Measurements from ENCODE around the gene ZMPSTE24. TPM values are rescaled to one million over a fixed set of nuclear protein-coding genes. Genes with fewer than 3 reads are reported as not detected.

Gene ZMPSTE24
- total and polyA plus RNA-seq, 10 of the 15 experiments (the other 5 are each of a cell fraction or from before 2014, with no cell fraction given): 21.5 to 84.4 (median 43.6) TPM

DNA sequence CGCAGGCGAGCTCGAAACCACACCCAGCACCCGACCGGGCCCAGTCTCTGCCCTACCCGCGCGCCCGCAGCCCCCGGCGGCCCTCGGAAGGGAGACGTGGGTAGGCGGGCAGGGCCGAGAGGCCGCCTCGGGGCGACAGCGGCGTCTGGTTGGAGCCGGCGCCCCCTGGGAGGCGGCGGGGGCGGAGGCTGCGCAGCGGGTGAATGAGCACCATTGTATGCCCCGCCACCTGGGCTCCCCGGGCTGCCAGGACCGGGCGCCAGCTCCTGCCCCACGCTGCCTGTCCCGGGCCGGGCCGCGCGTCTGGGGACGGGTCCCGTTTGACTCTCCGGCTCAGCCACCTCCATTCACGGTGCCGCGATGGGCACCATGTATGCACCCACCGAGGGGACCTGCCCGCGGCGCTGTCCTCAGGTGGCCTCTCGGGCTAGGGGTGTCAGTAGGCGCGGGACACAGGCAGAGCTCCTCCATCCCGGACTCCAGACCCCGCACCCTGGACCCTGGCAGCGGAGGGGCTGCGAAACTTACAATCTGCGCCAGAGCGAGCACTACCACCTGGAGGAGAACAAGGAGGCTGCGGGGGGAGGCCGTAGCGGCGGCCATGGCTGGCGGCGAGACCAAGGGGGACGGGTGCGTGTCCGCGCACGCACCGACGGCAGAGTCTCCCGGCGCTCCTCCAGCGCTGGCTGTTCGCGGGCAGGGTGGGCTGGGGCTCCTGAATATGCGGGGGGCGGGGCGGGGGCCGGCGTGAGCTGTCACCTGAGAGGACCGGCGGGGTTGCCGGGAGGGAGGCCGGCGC, 58.8 kb downstream of the ZMPSTE24 start, which contains the start of gene COL9A2 (continued):
- TF ChIP-seq, protein P1, sequence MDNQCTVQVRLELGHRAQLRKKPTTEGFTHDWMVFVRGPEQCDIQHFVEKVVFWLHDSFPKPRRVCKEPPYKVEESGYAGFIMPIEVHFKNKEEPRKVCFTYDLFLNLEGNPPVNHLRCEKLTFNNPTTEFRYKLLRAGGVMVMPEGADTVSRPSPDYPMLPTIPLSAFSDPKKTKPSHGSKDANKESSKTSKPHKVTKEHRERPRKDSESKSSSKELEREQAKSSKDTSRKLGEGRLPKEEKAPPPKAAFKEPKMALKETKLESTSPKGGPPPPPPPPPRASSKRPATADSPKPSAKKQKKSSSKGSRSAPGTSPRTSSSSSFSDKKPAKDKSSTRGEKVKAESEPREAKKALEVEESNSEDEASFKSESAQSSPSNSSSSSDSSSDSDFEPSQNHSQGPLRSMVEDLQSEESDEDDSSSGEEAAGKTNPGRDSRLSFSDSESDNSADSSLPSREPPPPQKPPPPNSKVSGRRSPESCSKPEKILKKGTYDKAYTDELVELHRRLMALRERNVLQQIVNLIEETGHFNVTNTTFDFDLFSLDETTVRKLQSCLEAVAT (IDR thresholded peaks at IDR 0.05): no peak
- no peak for TF ChIP-seq RAD21 (IDR thresholded peaks at IDR 0.05; ENCODE audit: insufficient read depth, low read depth, low read length)
- TF ChIP-seq, protein P2, sequence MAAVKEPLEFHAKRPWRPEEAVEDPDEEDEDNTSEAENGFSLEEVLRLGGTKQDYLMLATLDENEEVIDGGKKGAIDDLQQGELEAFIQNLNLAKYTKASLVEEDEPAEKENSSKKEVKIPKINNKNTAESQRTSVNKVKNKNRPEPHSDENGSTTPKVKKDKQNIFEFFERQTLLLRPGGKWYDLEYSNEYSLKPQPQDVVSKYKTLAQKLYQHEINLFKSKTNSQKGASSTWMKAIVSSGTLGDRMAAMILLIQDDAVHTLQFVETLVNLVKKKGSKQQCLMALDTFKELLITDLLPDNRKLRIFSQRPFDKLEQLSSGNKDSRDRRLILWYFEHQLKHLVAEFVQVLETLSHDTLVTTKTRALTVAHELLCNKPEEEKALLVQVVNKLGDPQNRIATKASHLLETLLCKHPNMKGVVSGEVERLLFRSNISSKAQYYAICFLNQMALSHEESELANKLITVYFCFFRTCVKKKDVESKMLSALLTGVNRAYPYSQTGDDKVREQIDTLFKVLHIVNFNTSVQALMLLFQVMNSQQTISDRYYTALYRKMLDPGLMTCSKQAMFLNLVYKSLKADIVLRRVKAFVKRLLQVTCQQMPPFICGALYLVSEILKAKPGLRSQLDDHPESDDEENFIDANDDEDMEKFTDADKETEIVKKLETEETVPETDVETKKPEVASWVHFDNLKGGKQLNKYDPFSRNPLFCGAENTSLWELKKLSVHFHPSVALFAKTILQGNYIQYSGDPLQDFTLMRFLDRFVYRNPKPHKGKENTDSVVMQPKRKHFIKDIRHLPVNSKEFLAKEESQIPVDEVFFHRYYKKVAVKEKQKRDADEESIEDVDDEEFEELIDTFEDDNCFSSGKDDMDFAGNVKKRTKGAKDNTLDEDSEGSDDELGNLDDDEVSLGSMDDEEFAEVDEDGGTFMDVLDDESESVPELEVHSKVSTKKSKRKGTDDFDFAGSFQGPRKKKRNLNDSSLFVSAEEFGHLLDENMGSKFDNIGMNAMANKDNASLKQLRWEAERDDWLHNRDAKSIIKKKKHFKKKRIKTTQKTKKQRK (IDR thresholded peaks at IDR 0.05; ENCODE audit: low read depth, low read length): no peak

DNA sequence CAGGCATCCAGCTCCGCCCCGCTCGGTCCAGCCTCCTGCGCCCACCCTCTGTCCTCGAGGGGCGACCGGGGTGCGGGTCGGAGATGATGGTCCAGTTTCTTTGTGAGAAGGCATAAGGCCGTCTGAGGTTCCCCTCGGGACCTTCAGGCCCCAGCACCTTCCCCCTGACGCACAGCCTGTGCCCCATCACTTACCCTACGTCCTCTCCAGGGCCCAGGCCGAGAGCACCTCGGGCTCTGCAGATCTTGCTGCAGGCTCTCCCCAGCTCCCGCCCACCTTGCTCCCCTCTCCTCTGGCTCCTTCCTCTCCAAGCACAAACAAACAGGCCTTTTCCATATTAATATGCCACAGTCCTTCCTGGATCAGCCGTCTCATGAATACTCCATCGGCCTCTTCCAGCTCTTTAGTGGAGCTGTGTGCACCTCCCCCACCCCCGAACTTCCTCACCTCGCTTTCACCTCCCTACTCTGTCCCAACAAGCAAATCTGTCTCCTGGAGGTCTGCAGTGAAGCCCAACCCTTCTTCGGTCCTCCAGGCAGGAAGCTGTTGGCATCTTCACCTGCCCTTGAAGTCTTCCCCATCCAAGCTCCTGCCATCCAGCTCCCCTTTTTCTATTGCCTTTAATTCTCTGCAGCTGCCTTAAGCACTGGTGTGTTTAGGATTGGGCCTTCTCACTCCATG, 59.5 kb downstream of the ZMPSTE24 start:
- no peak overlapping the region for H2AFZ ChIP-seq (ENCODE audit: control insufficient read depth, low read depth, low read length)
- DNase-seq (ENCODE audit: low read depth, low spot score) (no peak), ATAC-seq (no peak), FAIRE-seq (no peak)
- peaks cover 33% of the 10 kb centered on the region for H3K4me1 ChIP-seq (ENCODE audit: control insufficient read depth, insufficient read depth, low read length)
- H4K20me1 ChIP-seq (ENCODE audit: control insufficient read depth, insufficient read depth): no peaks in the 10 kb centered on the region
- no peak overlapping the region for H3K9ac ChIP-seq (ENCODE audit: control insufficient read depth, insufficient read depth, low read length)
- intact Hi-C loops (cut with micrococcal nuclease; ENCODE audit: unreplicated experiment) (no loop called here), in situ Hi-C loops (cut with MboI) (no loop called here)
- RAD21 ChIA-PET (ENCODE audit: unreplicated experiment): interaction anchor here (1.0 to 6.0 kb wide), 4 partner anchors 20 to 165 kb away, joined by 3 to 75 read pairs (median 36); no protein-coding TSS in a partner anchor
- H3K27ac ChIP-seq (ENCODE audit: control insufficient read depth, insufficient read depth): no peak overlapping the region
- H3K9me3 ChIP-seq (replicated peaks; ENCODE audit: control insufficient read depth, insufficient read depth, low read length): no peaks in the 10 kb centered on the region
- no TSS peak for BruUV-seq (replicated peaks)
- POLR2A ChIA-PET: interaction anchor here (0.6 to 1.6 kb wide), 3 partner anchors 60 to 155 kb away, joined by 3 to 5 read pairs (median 3); no protein-coding TSS in a partner anchor
- no peaks in the 10 kb centered on the region for H3K36me3 ChIP-seq (ENCODE audit: control insufficient read depth in 2 of 2, insufficient read depth in 2 of 2, low read length in 1 of 2)
- H3K27me3 ChIP-seq (replicated peaks in 1 of 2; ENCODE audit: control insufficient read depth in 2 of 2, insufficient read depth in 2 of 2, low read length in 1 of 2): peaks cover 4 to 9% of the 10 kb centered on the region in 2 experiments; a peak in 3 of 4 replicates
- no peaks in the 10 kb centered on the region for H3K79me2 ChIP-seq (ENCODE audit: control insufficient read depth, insufficient read depth, low read length)
- CTCF ChIA-PET: interaction anchor here (1.2 to 10.0 kb wide), 7 partner anchors 20 to 173 kb away, joined by 3 to 170 read pairs (median 62); no protein-coding TSS in a partner anchor
- SMC1A ChIA-PET (ENCODE audit: uncharacterized antibody, unreplicated experiment): interaction anchor here (2.2 to 9.0 kb wide), 3 partner anchors 19 to 164 kb away, joined by 7 to 84 read pairs (median 81); no protein-coding TSS in a partner anchor
- 28% methylated on average over 21 of the region's 21 CpGs for WGBS (ENCODE audit: insufficient coverage, insufficient replicate concordance, low lambda C conversion rate, missing lambda C conversion rate)
- H3K4me2 ChIP-seq (ENCODE audit: control insufficient read depth, insufficient read depth): peak overlapping the region; percentile 22; the same call in 1 of the 2 replicates
- no peak overlapping the region; the same call in 1 of the 2 replicates for H3K4me3 ChIP-seq
- TF ChIP-seq SP1 (IDR thresholded peaks at IDR 0.05; ENCODE audit: low read depth, low read length) (no peak), TAF1 (IDR thresholded peaks at IDR 0.05; ENCODE audit: borderline replicate concordance, low read depth, low read length) (no peak), EZH2 (IDR thresholded peaks at IDR 0.05; ENCODE audit: borderline replicate concordance, control insufficient read depth, low read depth, low read length) (no peak), HDAC2 (IDR thresholded peaks at IDR 0.05) (no peak), TCF12 (IDR thresholded peaks at IDR 0.05; ENCODE audit: low read depth, low read length) (no peak)
- TF ChIP-seq, protein P3, sequence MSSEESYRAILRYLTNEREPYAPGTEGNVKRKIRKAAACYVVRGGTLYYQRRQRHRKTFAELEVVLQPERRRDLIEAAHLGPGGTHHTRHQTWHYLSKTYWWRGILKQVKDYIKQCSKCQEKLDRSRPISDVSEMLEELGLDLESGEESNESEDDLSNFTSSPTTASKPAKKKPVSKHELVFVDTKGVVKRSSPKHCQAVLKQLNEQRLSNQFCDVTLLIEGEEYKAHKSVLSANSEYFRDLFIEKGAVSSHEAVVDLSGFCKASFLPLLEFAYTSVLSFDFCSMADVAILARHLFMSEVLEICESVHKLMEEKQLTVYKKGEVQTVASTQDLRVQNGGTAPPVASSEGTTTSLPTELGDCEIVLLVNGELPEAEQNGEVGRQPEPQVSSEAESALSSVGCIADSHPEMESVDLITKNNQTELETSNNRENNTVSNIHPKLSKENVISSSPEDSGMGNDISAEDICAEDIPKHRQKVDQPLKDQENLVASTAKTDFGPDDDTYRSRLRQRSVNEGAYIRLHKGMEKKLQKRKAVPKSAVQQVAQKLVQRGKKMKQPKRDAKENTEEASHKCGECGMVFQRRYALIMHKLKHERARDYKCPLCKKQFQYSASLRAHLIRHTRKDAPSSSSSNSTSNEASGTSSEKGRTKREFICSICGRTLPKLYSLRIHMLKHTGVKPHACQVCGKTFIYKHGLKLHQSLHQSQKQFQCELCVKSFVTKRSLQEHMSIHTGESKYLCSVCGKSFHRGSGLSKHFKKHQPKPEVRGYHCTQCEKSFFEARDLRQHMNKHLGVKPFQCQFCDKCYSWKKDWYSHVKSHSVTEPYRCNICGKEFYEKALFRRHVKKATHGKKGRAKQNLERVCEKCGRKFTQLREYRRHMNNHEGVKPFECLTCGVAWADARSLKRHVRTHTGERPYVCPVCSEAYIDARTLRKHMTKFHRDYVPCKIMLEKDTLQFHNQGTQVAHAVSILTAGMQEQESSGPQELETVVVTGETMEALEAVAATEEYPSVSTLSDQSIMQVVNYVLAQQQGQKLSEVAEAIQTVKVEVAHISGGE (CRISPR knock-in tag; IDR thresholded peaks at IDR 0.05): no peak
